Stimulated activated CD4-positive, alpha-beta T cell treated with anti-CD3 and anti-CD28 coated beads, TNF-alpha, amount 100 ng/mL, for 4 hours (primary cell): ENCODE results near the gene MAGEE2.
"Not testable (repeated sequence)": the region's sequence is repeated elsewhere in the genome, so short reads cannot be mapped to it uniquely, and the experiment has no call there.

Experiments used
- DNase-seq, 3 experiments: peaks; one replicate each; pipeline ENCODE4 v3.0.0-alpha.2; 2020; ENCODE audit warnings: low read depth in 3 of 3

MAGEE2 gene, protein sequence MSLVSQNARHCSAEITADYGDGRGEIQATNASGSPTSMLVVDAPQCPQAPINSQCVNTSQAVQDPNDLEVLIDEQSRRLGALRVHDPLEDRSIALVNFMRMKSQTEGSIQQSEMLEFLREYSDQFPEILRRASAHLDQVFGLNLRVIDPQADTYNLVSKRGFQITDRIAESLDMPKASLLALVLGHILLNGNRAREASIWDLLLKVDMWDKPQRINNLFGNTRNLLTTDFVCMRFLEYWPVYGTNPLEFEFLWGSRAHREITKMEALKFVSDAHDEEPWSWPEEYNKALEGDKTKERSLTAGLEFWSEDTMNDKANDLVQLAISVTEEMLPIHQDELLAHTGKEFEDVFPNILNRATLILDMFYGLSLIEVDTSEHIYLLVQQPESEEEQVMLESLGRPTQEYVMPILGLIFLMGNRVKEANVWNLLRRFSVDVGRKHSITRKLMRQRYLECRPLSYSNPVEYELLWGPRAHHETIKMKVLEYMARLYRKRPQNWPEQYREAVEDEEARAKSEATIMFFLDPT

DNA sequence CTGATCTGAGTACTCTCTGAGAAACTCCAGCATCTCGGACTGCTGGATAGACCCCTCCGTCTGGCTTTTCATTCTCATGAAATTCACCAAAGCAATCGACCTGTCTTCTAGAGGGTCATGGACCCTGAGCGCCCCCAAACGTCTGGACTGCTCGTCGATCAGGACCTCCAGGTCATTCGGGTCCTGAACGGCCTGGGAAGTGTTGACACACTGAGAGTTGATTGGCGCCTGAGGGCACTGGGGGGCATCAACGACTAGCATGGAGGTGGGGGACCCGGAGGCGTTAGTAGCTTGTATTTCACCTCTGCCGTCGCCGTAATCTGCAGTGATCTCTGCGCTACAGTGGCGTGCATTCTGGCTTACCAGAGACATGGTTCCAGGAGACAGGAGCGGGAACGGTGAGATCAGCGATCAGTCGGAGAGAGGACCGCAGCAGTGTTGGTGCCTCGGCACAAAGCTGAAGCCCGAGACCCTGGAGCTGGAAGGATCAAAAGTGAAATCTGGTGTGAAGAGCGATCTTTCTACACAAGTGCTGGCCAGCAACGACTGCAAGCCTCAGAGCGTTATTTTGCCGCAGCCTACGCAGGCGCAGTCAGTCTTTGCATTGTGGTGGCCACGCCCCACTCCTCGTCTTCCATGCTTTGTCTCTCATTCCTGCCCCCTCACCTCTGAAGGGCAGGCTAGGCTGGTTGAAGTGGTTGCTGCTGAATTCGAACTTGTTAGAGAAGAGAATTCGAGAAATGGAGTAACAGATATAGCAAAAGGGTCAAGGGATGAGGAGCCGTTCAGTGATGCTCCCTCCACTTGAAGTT lies at the start of gene MAGEE2:
TSS of gene MAGEE2 (minus strand) at position 575 of the 812 bp plus-strand sequence. CDS start at position 372, 203 bp downstream.
- DNase-seq: peak in 1 of 3 experiments; percentile 3

DNA sequence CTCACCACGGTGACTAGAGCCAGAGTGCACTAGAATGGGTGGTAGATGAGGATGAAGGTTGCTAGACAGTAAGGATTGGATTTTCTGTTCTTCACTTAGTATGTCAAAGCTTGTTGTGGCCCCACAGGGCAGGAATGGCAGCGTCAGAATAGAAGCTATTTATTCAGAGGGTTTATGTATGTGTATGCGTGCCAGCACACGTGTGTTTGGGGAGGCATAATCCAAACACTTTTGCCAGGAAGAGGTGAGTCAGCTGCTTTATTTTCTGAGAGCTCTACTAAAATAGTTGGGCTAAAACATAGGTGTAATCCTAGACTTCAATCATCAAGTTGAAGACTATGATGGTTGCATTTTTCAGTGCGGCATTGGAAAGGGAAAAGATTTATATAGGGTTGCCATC lies 1.2 kb upstream of the MAGEE2 start:
- DNase-seq: no peak

DNA sequence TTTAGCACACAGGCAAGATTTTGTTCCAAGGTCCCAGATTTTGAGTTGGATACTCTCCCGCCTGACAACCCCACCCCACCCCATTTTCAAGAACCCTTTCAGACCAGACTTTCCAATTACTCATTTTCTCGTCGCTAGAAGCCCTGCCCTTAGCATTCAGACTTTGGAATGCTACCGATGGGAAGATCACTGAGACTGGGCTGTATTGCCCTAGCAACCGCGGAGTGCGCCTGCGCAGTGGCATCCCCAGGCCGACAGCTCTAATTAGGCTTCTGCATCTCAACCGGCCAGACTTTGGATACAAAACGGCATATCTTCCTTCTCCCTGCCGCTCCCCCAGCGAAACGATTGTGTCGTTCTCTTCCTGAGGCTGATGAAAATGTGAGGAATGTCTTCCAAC lies 3.4 kb downstream of the MAGEE2 start:
- DNase-seq: no peak

DNA sequence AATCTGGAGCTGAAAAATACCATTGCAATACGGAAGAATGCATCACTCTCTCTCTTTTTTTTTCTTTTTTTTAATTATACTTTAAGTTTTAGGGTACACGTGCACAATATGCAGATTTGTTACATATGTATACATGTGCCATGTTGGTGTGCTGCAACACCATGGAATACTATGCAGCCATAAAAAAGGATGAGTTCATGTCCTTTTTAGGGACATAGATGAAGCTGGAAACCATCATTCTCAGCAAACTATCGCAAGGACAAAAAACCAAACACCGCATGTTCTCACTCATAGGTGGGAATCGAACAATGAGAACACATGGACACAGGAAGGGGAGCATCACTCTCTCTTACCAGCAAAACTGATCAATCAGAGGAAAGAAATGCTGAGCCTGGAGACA lies 17.0 kb downstream of the MAGEE2 start:
- not testable (repeated sequence) for DNase-seq

DNA sequence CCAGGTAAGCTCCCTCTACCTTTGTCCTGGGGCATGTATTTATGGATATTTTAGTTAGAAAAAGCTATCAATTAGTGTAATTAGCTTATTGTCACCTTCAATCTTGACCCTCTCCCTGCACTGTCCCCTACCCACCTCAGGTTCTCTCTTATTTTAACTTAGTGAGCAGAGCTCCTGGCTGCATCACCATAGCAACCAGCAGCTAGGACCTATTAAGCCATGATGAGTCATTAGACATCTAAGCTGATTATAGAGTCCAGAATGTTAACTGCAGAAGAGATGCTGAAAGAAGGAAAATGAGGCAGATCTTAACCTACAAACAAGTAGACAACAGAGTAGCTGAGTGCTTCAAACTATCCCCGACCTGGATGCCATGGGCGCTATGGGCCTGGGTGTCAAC lies 36.6 kb downstream of the MAGEE2 start:
- no peak for DNase-seq

DNA sequence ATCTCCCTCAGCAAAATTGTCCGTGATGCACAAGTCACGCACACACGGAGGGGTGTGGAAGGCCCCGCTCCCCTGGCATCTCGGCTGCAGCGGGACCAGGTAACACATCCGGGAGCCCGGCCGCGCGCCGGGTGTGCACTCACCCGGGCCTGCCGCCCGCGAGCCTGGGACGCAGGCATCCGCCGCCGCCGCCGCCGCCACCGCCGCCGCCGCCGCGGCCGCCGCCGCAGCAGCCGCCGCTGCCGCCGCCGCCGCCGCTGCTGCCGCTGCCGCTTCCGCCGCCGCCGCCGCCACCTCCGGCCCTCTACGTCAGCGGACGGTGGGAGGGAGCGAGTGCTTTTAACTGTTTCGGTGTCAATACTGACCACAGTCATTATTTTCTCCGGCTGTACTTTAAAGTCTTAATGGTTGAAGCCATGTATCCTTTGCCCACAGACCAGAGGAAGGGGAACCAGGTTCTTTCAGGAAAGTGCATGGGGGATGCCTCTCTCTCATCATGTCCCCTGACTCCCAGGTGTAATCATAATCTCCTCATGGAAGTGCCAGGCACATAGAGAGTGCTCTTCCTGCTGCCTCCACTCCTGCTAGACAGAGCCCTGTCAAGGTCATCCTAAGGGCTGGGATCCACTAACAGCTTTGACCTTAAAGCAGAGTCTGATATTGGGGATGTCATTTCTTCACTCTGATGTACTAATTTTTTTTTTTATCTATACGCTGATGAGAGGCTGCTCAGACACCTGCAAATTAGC lies 38.0 kb downstream of the MAGEE2 start:
- DNase-seq: peak; percentile 1 to 14 (median 6)
